Stimulated activated CD4-positive, alpha-beta T cell treated with anti-CD3 and anti-CD28 coated beads, Interleukin-1b, Interleukin-23, amount 100 ng/mL, for 24 hours (primary cell): ENCODE data around the gene C12orf75.
"Not testable (repeated sequence)": the region's sequence is repeated elsewhere in the genome, so short reads cannot be mapped to it uniquely, and the experiment has no call there.

ENCODE experiments used
- DNase-seq, 4 experiments: peaks; one replicate each; pipeline ENCODE4 v3.0.0-alpha.2; 2020; ENCODE audit warnings: low read depth in 4 of 4, low spot score in 1 of 4

Gene C12orf75

GRCh38 chr12:105334582-105334981 lies 4.1 kb downstream of the C12orf75 start:
- no peak for DNase-seq

- DNase-seq: no peak
Measured at GRCh38 chr12:105335856-105336255, 5.4 kb downstream of the C12orf75 start.

GRCh38 chr12:105336411-105336810 lies 5.9 kb downstream of the C12orf75 start:
- DNase-seq: no peak

- no peak for DNase-seq
Measured at GRCh38 chr12:105337391-105337790, 6.9 kb downstream of the C12orf75 start.

GRCh38 chr12:105338966-105339365 lies 8.5 kb downstream of the C12orf75 start:
- DNase-seq: no peak

- no peak for DNase-seq
Measured at GRCh38 chr12:105341010-105341409, 10.5 kb downstream of the C12orf75 start.

GRCh38 chr12:105341620-105342019 lies 11.1 kb downstream of the C12orf75 start:
- not testable (repeated sequence) for DNase-seq

GRCh38 chr12:105342464-105342863 lies 12.0 kb downstream of the C12orf75 start:
- no peak for DNase-seq

GRCh38 chr12:105343836-105344235 lies 13.3 kb downstream of the C12orf75 start:
- no peak for DNase-seq

GRCh38 chr12:105347499-105347898 lies 17.0 kb downstream of the C12orf75 start:
- no peak for DNase-seq

- no peak for DNase-seq
Measured at GRCh38 chr12:105348142-105348541, 17.7 kb downstream of the C12orf75 start.

- DNase-seq: no peak
Measured at GRCh38 chr12:105348561-105348960, 18.1 kb downstream of the C12orf75 start.

GRCh38 chr12:105349138-105349537 lies 18.6 kb downstream of the C12orf75 start:
- no peak for DNase-seq

GRCh38 chr12:105351523-105351922 lies 21.0 kb downstream of the C12orf75 start:
- no peak for DNase-seq

- no peak for DNase-seq
Measured at GRCh38 chr12:105352052-105352451, 21.6 kb downstream of the C12orf75 start.

GRCh38 chr12:105352940-105353635 lies 22.6 kb downstream of the C12orf75 start:
- no peak for DNase-seq

- no peak for DNase-seq
Measured at GRCh38 chr12:105355752-105356151, 25.3 kb downstream of the C12orf75 start.

GRCh38 chr12:105357162-105357691 lies 26.7 kb downstream of the C12orf75 start:
- DNase-seq: no peak

- no peak for DNase-seq
Measured at GRCh38 chr12:105358789-105359188, 28.3 kb downstream of the C12orf75 start.

- no peak for DNase-seq
Measured at GRCh38 chr12:105359856-105360255, 29.4 kb downstream of the C12orf75 start.

GRCh38 chr12:105363890-105364289 lies 33.4 kb downstream of the C12orf75 start:
- DNase-seq: no peak

GRCh38 chr12:105365231-105365630 lies 34.7 kb downstream of the C12orf75 start:
- no peak for DNase-seq

- DNase-seq: no peak
Measured at GRCh38 chr12:105368047-105368646, 37.7 kb downstream of the C12orf75 start.
